GM12872 (cell line): ENCODE data around the gene PITPNC1.

Experiments
- TF ChIP-seq, protein P1 (sequence below): IDR thresholded peaks from 3 replicates; pipeline ENCODE4 v1.5.1; 2011; ENCODE audit warnings: low read depth, mild to moderate bottlenecking, low read length, moderate library complexity; ENCODE audit not compliant: insufficient read depth

The PITPNC1 gene

GRCh38 chr17:67376737-67377487 lies at the start of gene PITPNC1:
TSS of gene PITPNC1 (plus strand) at chr17:67377281.
- TF ChIP-seq, protein P1, sequence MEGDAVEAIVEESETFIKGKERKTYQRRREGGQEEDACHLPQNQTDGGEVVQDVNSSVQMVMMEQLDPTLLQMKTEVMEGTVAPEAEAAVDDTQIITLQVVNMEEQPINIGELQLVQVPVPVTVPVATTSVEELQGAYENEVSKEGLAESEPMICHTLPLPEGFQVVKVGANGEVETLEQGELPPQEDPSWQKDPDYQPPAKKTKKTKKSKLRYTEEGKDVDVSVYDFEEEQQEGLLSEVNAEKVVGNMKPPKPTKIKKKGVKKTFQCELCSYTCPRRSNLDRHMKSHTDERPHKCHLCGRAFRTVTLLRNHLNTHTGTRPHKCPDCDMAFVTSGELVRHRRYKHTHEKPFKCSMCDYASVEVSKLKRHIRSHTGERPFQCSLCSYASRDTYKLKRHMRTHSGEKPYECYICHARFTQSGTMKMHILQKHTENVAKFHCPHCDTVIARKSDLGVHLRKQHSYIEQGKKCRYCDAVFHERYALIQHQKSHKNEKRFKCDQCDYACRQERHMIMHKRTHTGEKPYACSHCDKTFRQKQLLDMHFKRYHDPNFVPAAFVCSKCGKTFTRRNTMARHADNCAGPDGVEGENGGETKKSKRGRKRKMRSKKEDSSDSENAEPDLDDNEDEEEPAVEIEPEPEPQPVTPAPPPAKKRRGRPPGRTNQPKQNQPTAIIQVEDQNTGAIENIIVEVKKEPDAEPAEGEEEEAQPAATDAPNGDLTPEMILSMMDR = no peak

DNA sequence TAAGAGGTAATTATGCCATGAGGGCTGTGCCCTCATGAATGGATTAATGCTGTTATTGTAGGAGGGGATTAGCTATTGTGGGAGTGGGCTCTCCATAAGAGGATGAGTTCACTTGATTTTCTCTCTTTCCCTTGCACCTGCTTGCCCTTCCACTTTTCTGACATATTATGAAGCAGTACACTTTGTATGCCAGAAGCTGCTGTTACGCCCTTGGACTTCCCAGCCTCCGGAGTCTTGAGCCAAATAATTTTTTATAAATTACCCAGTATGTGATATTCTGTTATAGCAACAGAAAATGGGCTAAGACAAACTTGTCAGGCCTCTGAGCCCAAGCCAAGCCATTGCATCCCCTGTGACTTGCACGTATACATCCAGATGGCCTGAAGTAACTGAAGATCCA lies 49.1 kb upstream of the PITPNC1 start:
- TF ChIP-seq, protein P1 = no peak

DNA sequence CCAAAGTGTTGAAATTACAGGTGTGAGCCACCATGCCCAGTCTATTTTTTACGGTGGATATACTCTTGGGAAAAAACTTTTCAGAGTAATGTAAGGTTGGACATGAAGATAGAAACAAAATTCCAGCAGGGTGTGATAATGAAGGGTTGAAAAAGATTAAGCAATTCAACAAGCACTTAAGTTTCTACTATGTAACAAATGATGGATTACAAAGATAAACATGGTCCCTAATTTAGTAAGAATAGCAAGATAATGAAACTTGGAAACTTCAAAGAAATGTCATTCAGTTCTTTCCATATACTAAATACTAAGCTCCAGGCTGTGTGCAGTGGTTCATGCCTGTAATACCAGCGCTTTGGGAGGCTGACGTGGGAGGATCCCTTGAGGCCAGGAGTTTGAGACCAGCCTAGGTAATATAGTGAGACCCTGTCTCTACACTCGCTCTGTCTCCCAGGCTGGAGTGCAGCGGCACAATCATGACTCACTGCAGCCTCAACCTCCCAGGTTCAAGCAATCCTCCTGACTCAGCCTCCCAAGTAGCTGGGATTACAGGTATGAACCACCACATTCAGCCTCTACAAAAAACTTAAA lies 41.7 kb upstream of the PITPNC1 start:
- TF ChIP-seq, protein P1 = no peak

GRCh38 chr17:67336859-67337258 lies 40.2 kb upstream of the PITPNC1 start:
- TF ChIP-seq, protein P1 = no peak

GRCh38 chr17:67343237-67343636 lies 33.8 kb upstream of the PITPNC1 start:
- TF ChIP-seq, protein P1 = no peak

DNA sequence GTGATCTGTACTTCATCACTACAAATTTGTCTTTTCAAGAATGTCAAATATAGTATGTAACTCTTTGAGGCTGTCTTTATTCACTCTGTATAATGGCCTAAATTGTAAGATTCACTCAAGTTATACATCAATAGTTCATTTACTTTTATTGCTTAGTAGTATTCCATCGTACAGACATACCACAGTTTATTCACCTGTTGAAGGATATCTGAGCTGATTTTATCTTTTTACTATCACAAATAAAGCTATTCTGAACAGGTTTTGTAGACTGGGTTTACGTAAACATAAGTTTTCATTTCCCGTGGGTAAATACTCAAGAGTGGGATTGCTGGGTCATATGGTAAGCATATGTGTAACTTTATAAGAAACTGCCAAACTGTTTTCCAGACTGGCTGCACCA lies 29.3 kb upstream of the PITPNC1 start:
- TF ChIP-seq, protein P1 = no peak

DNA sequence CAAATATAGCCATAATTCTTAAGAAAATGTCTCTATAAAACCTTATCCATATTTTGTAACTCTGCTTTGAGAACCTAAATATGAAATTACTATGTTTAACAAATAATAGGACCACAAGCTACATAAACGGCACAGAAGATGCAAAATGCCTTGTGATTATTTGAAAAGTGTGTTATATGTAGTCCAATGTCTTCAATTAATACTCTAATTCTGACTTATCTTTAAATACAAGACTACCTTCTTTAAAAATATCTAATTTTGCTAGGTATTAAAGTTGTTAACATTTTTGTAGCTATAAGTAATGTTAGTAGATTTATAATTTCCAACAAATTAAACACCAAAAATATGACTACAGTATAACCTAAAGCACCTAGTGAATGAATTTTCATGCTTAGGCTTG lies 27.7 kb upstream of the PITPNC1 start:
- TF ChIP-seq, protein P1 = no peak
